Hypothalamus (tissue), 51 donors: ENCODE measurements around the gene PTGDR.

ENCODE experiments used
- DNase-seq, 51 donors: peaks; one replicate each; lab custom pipeline; 2025; lab: John Stamatoyannopoulos, UW

The PTGDR gene

DNA sequence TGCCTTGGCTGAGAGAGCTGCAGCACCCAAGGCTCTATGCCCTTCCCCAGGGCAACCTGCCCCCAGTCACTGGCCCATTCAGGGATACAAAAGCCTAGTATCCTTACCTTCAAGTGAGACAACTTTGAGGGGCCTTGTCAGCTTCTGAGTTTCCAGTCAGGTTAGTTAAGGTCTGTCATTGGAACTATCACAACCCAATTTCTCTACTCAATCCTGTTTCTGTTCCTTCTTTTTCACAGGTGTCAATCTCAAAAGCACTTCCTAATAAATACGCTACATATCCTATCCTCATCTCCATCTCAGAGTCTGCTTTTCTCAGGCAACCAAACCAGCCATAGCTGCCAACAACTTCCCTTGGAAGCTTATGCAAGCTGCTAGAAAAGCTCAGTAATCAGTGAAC is 4.9 kb upstream of the PTGDR start:
- no peak for DNase-seq

DNA sequence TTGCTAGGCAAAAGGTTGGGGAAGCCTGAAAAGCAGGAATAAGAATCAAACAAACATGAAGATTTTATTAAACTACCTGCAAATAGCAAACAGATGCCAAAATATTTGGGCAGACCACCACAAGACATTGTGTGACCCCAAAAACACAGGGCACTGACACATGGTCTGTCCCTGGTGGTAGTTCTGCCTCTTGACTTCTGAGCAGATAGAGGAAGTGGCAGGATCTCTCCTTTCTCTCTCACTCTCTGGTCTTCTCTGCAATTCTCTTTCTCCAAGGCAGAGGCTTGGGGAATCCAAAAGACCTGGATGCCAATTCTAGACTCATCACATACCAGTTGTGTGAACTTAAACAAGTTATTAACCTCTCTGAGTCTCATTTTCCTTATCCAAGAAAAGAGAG is 4.3 kb upstream of the PTGDR start:
- no peak for DNase-seq

DNA sequence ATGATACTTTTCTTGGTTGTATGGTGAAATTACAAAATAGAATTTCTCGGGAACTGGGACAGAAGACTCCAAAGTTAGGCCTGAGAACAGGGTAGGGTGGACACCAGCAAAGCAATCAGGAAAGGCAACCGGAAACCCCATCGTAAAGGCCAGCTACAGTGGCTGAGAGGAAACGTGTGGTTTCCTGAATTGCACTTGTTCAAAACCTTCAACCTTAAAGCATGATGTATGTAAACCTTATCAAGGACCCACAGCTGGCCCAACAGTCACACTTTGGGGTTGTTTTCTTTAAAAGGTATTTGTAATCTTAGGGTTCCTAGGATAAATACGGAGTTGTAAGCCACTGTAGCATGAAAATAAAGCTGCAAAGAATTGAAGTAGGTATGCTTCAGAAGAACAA is 2.2 kb upstream of the PTGDR start:
- no peak for DNase-seq

DNA sequence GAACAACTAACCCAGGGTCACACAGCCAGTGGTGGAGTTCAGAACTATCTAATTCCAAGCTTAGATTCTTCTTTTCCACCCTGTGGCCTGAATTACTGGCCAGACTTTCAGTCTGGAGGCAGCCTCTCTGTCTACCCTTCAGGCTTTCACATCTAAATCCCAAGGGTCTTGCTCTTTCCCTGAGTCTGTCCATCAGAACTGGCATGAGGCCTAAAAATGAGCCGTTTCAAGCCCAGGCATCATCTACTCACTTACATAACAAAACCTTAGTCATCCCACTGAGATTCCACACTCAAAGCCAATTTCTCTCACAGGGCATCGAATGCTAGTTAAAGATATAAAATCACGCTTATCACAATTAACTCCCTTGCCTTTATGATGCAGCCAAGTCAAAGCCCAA is 1.3 kb upstream of the PTGDR start:
- DNase-seq = no peak

DNA sequence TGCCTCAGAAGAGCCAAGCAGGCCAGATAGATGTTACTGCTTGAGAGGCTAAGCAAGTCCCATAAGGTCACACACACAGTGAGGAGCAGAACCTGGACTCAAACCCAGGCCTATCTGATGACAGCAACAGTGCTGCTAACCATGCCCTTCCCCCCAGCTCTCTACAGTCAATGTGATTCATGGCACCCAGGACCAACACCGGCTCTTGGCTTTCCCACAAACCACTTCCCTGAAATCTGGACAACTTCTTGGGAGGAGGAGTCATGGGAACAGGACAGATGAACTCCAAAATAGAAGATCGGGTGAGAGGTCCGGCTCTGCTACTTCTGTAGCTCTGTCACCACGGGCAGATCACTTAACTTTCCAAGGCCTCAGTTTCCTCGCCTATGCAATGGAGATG is 716 bp upstream of the PTGDR start:
- no peak for DNase-seq

DNA sequence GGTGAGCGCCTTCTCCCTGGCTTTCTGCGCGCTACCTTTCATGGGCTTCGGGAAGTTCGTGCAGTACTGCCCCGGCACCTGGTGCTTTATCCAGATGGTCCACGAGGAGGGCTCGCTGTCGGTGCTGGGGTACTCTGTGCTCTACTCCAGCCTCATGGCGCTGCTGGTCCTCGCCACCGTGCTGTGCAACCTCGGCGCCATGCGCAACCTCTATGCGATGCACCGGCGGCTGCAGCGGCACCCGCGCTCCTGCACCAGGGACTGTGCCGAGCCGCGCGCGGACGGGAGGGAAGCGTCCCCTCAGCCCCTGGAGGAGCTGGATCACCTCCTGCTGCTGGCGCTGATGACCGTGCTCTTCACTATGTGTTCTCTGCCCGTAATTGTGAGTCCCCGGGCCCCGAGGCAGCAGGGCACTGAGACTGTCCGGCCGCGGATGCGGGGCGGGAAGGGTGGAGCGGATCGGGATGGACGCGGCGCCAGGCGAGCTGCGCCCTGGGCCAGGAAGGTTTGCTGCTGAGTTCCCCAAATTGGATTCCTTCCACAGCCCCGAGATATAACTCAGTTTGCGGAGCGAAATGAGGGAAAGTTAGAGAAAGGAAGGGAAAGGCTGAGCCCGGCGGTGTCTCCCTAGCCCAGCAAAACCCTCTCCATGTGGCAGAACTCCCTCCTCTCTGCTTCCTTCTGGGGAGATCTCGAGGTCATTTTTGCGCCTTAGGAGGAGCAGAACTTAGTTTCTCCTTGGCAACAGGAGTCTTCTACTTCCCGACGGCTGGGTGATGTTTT is 972 bp downstream of the PTGDR start:
- no peak for DNase-seq

DNA sequence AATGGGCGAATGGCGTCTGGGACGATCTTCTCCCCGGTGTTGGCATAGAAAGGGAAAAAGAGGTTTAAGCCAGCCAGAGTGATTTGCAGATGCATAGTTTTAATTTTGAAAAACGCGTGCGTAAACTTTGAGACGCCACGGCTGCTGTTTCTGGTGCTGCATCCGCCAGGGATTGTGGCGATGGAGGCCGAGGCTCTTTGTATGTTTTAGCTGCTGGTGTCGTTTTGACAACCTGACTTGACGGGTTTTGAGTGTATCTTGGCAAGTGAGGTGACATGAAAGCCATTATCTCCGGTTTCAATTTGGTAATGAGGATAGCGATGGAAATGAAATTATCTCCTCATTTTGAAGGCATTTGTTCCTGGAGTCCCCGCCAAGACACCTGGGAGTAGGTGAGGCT is 1.6 kb downstream of the PTGDR start:
- DNase-seq = no peak

DNA sequence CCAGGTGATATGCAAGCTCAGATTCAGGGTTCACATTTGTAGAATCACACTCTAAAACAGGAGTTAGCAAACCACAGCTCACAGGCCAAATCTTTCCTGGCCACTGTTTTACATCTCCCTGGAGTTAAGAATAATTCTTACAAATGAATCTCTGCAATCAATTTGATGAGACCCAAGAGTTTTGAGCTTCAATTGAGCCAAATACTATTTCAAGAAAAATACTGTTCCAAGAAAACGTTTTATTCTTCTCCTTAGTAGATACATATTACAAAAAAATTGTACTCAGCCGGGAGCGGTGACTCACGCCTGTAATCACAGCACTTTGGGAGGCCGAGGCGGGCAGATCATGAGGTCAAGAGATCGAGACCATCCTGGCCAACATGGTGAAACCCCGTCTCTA is 2.5 kb downstream of the PTGDR start:
- no peak for DNase-seq

DNA sequence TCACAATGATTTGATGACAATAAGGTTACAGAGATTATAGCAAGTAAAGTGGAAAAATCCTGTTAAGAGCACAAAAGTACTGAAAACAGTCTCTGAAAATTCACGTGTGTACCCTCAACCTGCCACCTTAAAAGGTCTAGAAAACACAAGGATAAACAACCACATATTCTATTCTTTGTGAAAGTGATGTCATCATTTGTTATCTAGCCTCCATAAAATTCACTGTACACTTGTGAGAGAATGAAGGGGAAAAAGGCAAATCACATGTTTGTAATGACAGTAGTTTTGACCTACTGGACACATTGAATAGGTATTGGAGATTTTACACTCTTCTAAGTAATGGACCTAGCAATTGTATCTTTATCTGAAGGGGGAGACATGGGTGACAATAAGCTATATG is 4.0 kb downstream of the PTGDR start:
- DNase-seq = no peak

DNA sequence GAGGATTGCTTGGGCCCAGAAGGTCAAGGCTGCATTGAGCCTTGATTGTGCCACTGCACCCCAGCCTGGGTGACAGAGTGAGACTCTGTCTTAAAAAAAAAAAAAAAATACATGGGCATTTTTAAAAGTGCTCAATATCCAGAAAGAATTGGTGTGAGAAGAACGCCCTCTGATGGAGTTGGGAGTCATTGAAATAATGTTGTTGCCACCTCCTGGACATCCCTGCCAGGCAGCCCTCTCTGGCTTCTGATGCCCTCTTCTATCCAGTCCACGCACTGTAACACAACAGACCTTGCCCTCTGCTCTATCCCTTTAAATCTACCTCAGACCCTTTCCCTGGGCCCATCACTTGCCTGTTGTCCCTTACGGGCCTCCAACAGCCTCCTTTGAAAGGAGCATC is 4.9 kb downstream of the PTGDR start:
- DNase-seq = no peak

DNA sequence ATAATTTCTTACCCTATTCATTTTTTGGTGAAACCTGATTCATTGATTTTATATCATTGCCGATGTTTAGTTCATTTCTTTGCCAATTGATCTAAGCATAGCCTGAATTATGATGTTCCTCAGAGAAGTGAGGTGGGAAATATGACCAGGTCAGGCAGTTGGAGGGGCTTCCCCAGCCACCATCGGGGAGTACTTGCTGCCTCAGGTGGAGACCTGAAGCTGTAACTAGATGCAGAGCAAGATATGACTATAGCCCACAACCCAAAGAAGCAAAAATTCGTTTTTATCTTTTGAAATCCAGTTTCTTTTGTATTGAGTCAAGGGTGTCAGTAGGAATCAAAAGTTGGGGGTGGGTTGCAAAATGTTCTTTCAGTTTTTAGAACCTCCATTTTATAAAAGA is 7.9 kb downstream of the PTGDR start:
- no peak for DNase-seq

DNA sequence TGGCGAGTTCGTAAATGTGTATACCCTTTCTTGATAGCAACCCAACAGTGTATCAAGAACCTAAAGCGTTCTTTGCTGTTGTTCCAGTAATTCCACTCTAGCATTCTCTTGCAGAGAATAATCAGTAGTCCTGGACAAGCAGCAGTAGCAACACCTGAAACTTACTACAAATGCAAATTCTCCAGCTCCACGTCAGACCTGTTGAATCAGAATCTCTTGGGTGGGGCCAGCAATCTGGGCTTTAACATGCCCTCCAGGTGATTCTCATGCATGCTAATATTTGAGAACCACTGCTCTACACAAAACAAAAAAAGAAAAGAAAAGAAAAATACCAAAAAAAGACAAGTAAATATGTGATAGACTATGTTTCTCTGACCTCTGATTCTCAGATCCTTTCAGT is 10.1 kb downstream of the PTGDR start:
- no peak for DNase-seq

DNA sequence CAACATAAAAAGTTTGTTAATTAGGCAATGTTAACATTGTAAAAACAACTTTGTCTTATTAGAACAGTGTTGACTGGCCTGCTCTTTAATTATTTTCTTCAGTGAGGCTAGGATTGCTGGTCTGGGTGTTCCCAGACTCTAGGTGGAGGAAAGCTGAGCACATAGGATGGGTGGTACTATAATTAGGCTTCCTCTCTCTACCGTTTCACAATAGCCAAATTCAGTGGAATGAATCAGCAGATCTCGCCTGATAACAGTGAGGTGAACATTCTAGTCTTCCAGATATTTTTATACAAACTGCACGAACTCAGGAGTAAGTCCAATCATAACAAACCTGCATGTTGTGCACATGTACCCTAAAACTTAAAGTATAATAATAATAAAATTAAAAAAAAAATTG is 11.9 kb downstream of the PTGDR start:
- peak in 1 of 51 donors; percentile 3 for DNase-seq

DNA sequence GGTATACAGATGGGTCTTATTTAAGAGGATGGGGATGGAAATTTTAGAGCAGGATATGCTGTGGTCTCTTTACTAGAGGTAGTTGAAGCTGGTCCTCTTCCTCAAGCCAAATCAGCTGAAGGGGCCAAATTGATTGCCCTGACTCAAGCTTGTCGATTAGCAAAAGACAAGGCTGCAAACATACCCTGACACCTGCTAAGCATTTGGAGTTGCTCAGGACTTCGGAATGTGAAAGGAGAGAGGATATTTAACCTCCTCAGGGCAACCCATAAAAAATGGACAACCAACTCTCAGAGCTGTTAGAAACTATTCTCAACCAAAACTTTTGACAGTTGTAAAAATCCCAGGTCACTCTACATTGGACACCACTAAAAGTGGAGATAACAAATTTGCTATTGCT is 15.6 kb downstream of the PTGDR start:
- no peak for DNase-seq

DNA sequence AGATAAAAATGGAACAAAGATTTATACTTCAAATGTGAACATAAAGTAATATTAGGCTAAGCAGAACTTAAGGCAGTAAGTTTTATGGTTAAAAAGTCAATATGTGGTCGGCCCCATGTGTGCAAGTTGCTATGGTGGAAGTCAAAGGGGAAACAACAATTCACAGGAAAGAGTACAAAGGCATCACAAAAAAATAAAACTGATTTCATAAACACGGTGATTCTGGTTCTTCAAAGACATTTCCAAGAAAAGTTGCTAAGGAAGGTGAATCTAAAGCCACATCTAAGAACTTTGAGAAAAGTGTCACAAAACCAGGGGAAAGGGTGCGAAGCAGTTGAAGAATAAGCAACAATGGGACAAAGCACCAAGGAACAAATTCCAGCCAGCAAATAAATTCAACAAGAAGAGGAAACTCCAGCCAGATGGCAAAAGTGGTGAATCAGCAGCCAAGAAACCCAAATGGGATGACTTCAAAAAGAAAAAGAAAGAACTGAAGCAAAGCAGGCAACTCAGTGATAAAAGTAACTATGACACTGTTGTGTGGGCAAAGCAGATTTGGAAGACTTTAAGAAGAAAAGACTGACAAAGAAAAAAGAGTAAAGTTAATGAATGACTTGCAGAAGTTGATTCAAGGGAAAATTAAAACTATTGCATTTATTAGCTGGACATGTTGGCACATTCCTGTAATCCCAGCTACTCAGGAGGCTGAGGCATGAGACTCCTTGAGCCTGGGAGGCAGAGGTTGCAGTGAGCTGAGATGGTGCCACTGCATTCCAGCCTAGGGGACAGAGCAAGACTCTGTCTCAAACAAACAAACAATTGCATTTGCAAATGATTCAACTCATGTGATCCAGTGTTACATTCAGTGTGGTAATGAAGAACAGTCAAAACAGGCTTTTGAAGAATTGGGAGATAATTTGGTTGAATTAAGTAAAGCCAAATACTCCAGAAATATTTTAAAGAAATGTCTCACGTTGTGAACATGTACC is 19.5 kb downstream of the PTGDR start:
- peak in 2 of 51 donors; percentile 1 to 7 for DNase-seq

DNA sequence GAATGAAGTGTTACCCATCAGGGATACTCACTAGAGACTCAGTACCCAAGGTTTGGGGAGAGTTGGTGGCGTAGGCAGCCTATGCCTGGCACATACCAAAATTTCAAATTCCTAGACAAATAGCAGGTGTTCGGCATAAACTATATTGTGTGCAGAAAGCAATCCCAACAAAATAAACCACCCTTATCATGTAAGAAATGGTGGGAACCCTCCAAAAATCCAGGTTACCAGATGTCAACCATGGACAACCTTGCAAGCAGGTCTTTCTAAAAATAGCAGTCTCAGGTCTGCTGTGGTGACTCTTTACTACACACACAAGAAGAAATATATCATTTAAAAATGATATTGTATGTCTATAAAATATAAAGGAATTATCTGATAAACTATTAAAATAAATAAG is 28.9 kb downstream of the PTGDR start:
- no peak for DNase-seq

DNA sequence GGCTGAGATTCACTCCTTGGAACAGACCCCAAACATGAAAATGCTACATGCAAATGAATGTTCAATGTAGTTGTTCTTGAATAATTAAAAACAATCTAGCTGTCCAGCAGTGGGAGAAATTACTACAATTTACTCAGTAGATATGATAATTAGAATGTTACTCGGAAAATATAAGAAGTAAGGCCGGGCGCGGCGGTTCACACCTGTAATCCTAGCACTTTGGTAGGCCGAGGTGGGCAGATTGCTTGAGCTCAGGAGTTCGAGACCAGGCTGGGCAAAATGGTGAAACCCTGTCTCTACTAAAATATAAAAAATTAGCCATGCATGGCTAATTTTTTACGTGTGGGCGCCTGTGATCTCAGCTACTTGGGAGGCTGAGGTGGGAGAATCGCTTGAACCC is 31.3 kb downstream of the PTGDR start:
- no peak for DNase-seq

DNA sequence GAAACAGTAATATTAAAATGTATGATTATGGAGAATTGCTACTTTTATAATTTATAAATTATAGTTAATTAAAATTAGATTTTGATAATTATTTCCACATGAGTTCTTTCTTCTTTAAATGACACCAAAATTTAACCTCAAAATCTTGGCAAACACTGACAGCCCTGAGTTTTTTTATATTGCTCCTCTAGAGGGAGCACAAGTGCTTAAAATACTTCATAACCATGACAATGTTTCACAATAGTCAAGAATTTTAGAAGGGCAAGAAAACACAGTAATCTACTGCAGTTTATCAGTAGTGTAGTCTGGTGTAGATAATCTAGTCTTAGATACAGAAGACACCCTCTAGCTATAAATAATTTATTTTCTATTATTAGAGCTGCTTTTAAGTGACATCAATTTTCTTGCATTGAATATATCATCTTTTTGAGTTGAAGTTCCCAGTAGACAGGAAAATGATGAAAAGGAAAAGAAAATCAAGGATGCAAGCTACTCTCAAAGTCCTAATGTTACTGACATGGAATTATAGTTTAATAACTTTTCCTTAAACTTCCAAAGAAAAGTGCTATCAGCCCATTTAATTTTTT is 32.3 kb downstream of the PTGDR start:
- DNase-seq = peak in 2 of 51 donors; percentile 2 to 5

DNA sequence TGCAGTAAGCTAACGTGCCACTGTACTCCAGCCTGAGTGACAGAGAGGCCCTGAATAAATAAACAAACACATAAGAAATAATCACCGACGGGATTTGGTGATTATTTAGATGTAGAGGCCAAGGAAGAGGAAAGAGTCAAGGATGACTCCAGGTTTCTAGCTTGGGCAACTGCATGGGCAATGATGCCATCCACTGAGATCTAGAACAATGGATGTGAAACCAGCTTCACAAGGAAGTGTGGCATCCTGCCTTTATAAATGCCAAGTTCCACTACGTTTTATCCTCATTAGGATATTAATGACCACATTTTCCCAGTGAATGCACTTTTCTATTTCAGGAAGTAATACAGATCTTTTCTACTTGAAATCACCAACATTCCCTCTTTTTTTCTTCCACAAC is 35.7 kb downstream of the PTGDR start:
- no peak for DNase-seq

DNA sequence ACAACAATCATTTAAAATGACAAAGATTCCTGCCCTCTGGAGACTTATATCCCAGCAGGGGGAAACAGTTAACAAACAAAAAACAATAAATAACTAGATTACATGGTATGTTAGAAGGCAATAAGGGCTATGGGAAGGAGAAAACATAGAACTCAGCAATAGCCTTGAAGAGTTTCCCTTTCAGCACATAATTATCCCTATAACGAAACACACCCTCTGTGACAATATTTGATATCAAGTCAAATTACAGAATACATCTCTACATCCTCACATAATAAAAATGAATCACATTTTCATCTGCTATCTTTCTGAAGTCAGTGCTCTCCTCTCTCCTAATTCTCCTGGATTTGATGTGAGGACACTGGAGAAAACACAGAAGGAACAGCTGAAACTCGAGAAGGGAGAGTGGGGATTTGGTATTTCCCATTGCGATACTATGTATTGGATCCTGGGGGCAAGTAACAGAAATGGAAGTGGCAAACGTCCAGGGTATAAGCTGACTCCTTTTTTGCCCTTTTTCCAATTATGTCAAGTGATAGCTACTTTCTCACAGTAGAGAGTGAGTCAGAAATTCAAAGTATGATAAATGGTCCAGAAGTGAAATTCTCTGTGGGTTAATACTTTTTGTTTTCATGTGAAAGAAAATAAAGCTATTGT is 36.9 kb downstream of the PTGDR start:
- DNase-seq = no peak

DNA sequence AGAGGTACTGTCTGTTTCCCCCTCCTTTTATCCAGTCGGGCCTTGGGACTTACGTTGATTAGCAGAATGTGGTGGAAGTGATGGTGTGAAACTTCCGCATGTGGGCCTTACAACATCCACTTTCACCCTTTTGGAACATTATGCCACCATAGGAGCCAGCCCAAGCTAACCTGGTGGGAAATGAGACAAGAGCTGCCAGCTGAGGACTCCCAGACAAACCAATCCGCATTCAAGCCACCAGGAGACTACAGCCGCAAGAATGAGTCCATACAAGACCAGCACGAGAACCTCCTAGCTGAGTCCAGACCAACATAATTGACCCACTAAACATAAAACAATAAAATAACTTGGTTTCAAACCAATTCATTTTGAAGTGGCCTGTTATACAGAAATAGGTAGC is 37.5 kb downstream of the PTGDR start:
- DNase-seq = no peak
